ENCODE measurements around the gene CXCL3. TPM values are rescaled to one million over a fixed set of nuclear protein-coding genes. Genes with fewer than 3 reads are reported as not detected.
A peak's percentile ranks its signal among the peaks of the same experiment; 100 is the strongest.

The CXCL3 gene
- total RNA-seq (2014; rRNA removed; shearing (Covaris generic)) (not detected in 2 replicates), total RNA-seq (2022) (not detected in 2 replicates), Bru-seq, nascent RNA (percentile 29 among the genes with signal in this experiment), BruChase-seq, experiment 1, labeled RNA remaining after a 6-hour chase (not detected), BruChase-seq, experiment 2, labeled RNA remaining after a 2-hour chase (percentile 37 among the genes with signal in this experiment)
- long read RNA-seq = 0 reads

- H3K79me2 ChIP-seq (ENCODE audit: insufficient read depth, low read depth, low read length) = no peaks in the 10 kb centered on the region
- no peak within 1 kb of the TSS for H3K4me3 ChIP-seq (ENCODE audit: low read depth, low read length, poor library complexity, severe bottlenecking)
- BruUV-seq (replicated peaks) = no TSS peak
- no peaks in the 10 kb centered on the region for H3K36me3 ChIP-seq (ENCODE audit: insufficient read depth, low read length)
- ChIA-PET POLR2A (no interaction called here), CTCF (ENCODE audit: unreplicated experiment) (no interaction called here)
- DNase-seq (ENCODE audit: low spot score) = no peak
- no peak within 1 kb of the TSS for H3K4me2 ChIP-seq (ENCODE audit: low read length)
- intact Hi-C loops (cut with micrococcal nuclease; ENCODE audit: unreplicated experiment) = no loop called here
- H3K4me1 ChIP-seq (ENCODE audit: insufficient read depth, low read length, poor library complexity, severe bottlenecking) = no peaks in the 10 kb centered on the region
- no peaks in the 10 kb centered on the region for H3K9me3 ChIP-seq (ENCODE audit: low read length)
- H3K27ac ChIP-seq (ENCODE audit: low read depth, low read length, poor library complexity, severe bottlenecking) = no peak within 1 kb of the TSS
- no peaks in the 10 kb centered on the region for H4K20me1 ChIP-seq (ENCODE audit: insufficient read depth, low read length)
- no peak within 1 kb of the TSS for H2AFZ ChIP-seq (ENCODE audit: low read length)
- H3K9me2 ChIP-seq (ENCODE audit: insufficient read depth, low read length) = no peaks in the 10 kb centered on the region
- TF ChIP-seq CTCF (conservative IDR thresholded peaks at IDR 0.05; ENCODE audit: low read length) (no peak), EZH2phosphoT487 (IDR thresholded peaks at IDR 0.05; ENCODE audit: borderline replicate concordance, low read depth, low read length) (no peak)
These were observed at the start of gene CXCL3 for GRCh38 chr4:74038425-74039314. Gene CXCL3 (minus strand): TSS chr4:74038689. CDS start chr4:74038611, 78 bp downstream.

GRCh38 chr4:74087481-74087880, 49.0 kb upstream of the CXCL3 start:
- TF ChIP-seq EZH2phosphoT487 (IDR thresholded peaks at IDR 0.05; ENCODE audit: borderline replicate concordance, low read depth, low read length) (no peak), CTCF (conservative IDR thresholded peaks at IDR 0.05; ENCODE audit: low read length) (no peak)
- no peak overlapping the region for H3K4me2 ChIP-seq (ENCODE audit: low read length)
- no peak overlapping the region for H2AFZ ChIP-seq (ENCODE audit: low read length)
- no peak for DNase-seq (ENCODE audit: low spot score)
- no peaks in the 10 kb centered on the region for H3K79me2 ChIP-seq (ENCODE audit: insufficient read depth, low read depth, low read length)
- no peak overlapping the region for H3K4me3 ChIP-seq (ENCODE audit: low read depth, low read length, poor library complexity, severe bottlenecking)
- BruUV-seq (replicated peaks) = no TSS peak
- no peaks in the 10 kb centered on the region for H3K9me3 ChIP-seq (ENCODE audit: low read length)
- no peaks in the 10 kb centered on the region for H4K20me1 ChIP-seq (ENCODE audit: insufficient read depth, low read length)
- intact Hi-C loops (cut with micrococcal nuclease; ENCODE audit: unreplicated experiment) = no loop called here
- no peaks in the 10 kb centered on the region for H3K4me1 ChIP-seq (ENCODE audit: insufficient read depth, low read length, poor library complexity, severe bottlenecking)
- CTCF ChIA-PET (ENCODE audit: unreplicated experiment) = no interaction called here
- H3K36me3 ChIP-seq (ENCODE audit: insufficient read depth, low read length) = no peaks in the 10 kb centered on the region
- no peaks in the 10 kb centered on the region for H3K9me2 ChIP-seq (ENCODE audit: insufficient read depth, low read length)
- POLR2A ChIA-PET = interaction anchor here (0.7 kb wide), 2 partner anchors 51 to 800 kb away, joined by 3 to 6 read pairs; no protein-coding TSS in a partner anchor
- no peak overlapping the region for H3K27ac ChIP-seq (ENCODE audit: low read depth, low read length, poor library complexity, severe bottlenecking)
